ENCODE data around the gene PKNOX1. TPM values are rescaled to one million over a fixed set of nuclear protein-coding genes. Genes with fewer than 3 reads are reported as not detected.

The PKNOX1 gene
- total RNA-seq, 6 experiments from 2014 or later = 6.2 to 9.5 (median 7.4) TPM

- no peak overlapping the region for H3K4me3 ChIP-seq
- ATAC-seq (peak in 1 of 4 donors; percentile 82), DNase-seq (no peak)
- peaks cover 0 to 44% (median 10%) of the 10 kb centered on the region in 4 donors for H3K36me3 ChIP-seq
- intact Hi-C loops (cut with DNase I) = no loop called here
- H3K9me3 ChIP-seq = no peaks in the 10 kb centered on the region
- TF ChIP-seq POLR2A (IDR thresholded peaks at IDR 0.05) (no peak), CTCF (IDR thresholded peaks at IDR 0.05) (no peak)
- no peaks in the 10 kb centered on the region for H3K27me3 ChIP-seq
- H3K27ac ChIP-seq = no peak overlapping the region
- no peaks in the 10 kb centered on the region for H3K4me1 ChIP-seq
- WGBS (ENCODE audit: insufficient coverage, low coverage, low lambda C conversion rate, missing lambda C conversion rate) = 100% methylated on average over 2 of the region's 6 CpGs
These were observed 38.2 kb downstream of the PKNOX1 start for GRCh38 chr21:43012596-43012995.

- intact Hi-C loops (cut with DNase I) = no loop called here
- Histone ChIP-seq H3K4me3 (no peak overlapping the region), H3K9me3 (no peaks in the 10 kb centered on the region), H3K4me1 (no peaks in the 10 kb centered on the region), H3K36me3 (peaks cover 0 to 44% (median 10%) of the 10 kb centered on the region in 4 donors), H3K27ac (no peak overlapping the region), H3K27me3 (no peaks in the 10 kb centered on the region)
- no peak for DNase-seq
- WGBS (ENCODE audit: insufficient coverage, low coverage, low lambda C conversion rate, missing lambda C conversion rate) = 92% methylated on average over 10 of the region's 13 CpGs
- ATAC-seq = peak in 1 of 4 donors; percentile 19
- TF ChIP-seq POLR2A (IDR thresholded peaks at IDR 0.05) (no peak), CTCF (IDR thresholded peaks at IDR 0.05) (no peak)
These were observed 41.7 kb downstream of the PKNOX1 start for GRCh38 chr21:43015906-43016540.

- Histone ChIP-seq H3K27me3 (no peaks in the 10 kb centered on the region), H3K9me3 (no peaks in the 10 kb centered on the region), H3K4me3 (no peak overlapping the region), H3K27ac (no peak overlapping the region), H3K4me1 (no peaks in the 10 kb centered on the region), H3K36me3 (peaks cover 0 to 48% (median 7%) of the 10 kb centered on the region in 4 donors)
- WGBS (ENCODE audit: insufficient coverage, low coverage, low lambda C conversion rate, missing lambda C conversion rate) = 91% methylated on average over 13 of the region's 13 CpGs
- TF ChIP-seq POLR2A (IDR thresholded peaks at IDR 0.05) (no peak), CTCF (IDR thresholded peaks at IDR 0.05) (no peak)
- intact Hi-C loops (cut with DNase I) = no loop called here
- ATAC-seq = no peak
- DNase-seq = no peak
These were observed 42.4 kb downstream of the PKNOX1 start for GRCh38 chr21:43016728-43017127.

- Histone ChIP-seq H3K4me3 (no peak overlapping the region), H3K9me3 (no peaks in the 10 kb centered on the region), H3K27ac (no peak overlapping the region), H3K4me1 (no peaks in the 10 kb centered on the region), H3K27me3 (no peaks in the 10 kb centered on the region), H3K36me3 (peaks cover 0 to 38% (median 5%) of the 10 kb centered on the region in 4 donors)
- TF ChIP-seq POLR2A (IDR thresholded peaks at IDR 0.05) (no peak), CTCF (IDR thresholded peaks at IDR 0.05) (no peak)
- DNase-seq (no peak), ATAC-seq (no peak)
- 68% methylated on average over 2 of the region's 10 CpGs for WGBS (ENCODE audit: insufficient coverage, low coverage, low lambda C conversion rate, missing lambda C conversion rate)
- intact Hi-C loops (cut with DNase I) = no loop called here
These were observed 44.2 kb downstream of the PKNOX1 start for GRCh38 chr21:43018519-43018918.
